Right lobe of liver (tissue), 4 donors: Measurements from ENCODE around the gene PRIM2.
"Not testable (repeated sequence)": the region's sequence is repeated elsewhere in the genome, so short reads cannot be mapped to it uniquely, and the experiment has no call there.

Source experiments
- CTCF ChIP-seq, 4 donors: fragments of 200-600 bp in 3 of 4; fragments of 450-650 bp in 1 of 4; IDR thresholded peaks; one replicate each; pipeline versions ENCODE4 v1.5.1 to v1.8.0; 2016 to 2022; ENCODE audit warnings: antibody characterized with exemption in 4 of 4, mild to moderate bottlenecking in 2 of 4
- POLR2A ChIP-seq: fragments of 450-650 bp; IDR thresholded peaks from one replicate; pipeline ENCODE4 v1.6.1; 2017; ENCODE audit warnings: antibody characterized with exemption, mild to moderate bottlenecking
- donor health status: DM: no; HTN: no; CAD: no.
- donor health status: DM: no; HTN: no; CAD: no.
- donor health status: DM: no; HTN: yes; CAD: no.

- not testable (repeated sequence) for TF ChIP-seq CTCF (IDR thresholded peaks at IDR 0.05); POLR2A
Observed at GRCh38 chr6:57481121-57481520, 163.7 kb downstream of the PRIM2 start.
